GM21529 (cell line): ENCODE measurements around the gene CTNND2.

Experiments
- ATAC-seq: cut with Tn5 transposase; IDR thresholded peaks from one replicate; pipeline ENCODE4 v1.9.1; 2021; ENCODE audit not compliant: unreplicated experiment

The CTNND2 gene

GRCh38 chr5:11394933-11395332, 509.3 kb downstream of the CTNND2 start:
- no peak for ATAC-seq

- no peak for ATAC-seq
Observed at GRCh38 chr5:11390291-11390767, 513.9 kb downstream of the CTNND2 start.

- no peak for ATAC-seq
Observed at GRCh38 chr5:11387382-11387781, 516.9 kb downstream of the CTNND2 start.

GRCh38 chr5:11386398-11386797, 517.8 kb downstream of the CTNND2 start:
- ATAC-seq: no peak

- ATAC-seq: no peak
Observed at GRCh38 chr5:11385901-11386293, 518.3 kb downstream of the CTNND2 start.

GRCh38 chr5:11385251-11385900, 518.9 kb downstream of the CTNND2 start:
- ATAC-seq: no peak

GRCh38 chr5:11384441-11385250, 519.6 kb downstream of the CTNND2 start:
- no peak for ATAC-seq

GRCh38 chr5:11383506-11384095, 520.6 kb downstream of the CTNND2 start:
- no peak for ATAC-seq

GRCh38 chr5:11378461-11378860, 525.8 kb downstream of the CTNND2 start:
- no peak for ATAC-seq

GRCh38 chr5:11377896-11378295, 526.4 kb downstream of the CTNND2 start:
- ATAC-seq: no peak

- ATAC-seq: no peak
Observed at GRCh38 chr5:11372191-11372590, 532.1 kb downstream of the CTNND2 start.

GRCh38 chr5:11371021-11371420, 533.2 kb downstream of the CTNND2 start:
- ATAC-seq: no peak

GRCh38 chr5:11364531-11364930, 539.7 kb downstream of the CTNND2 start:
- ATAC-seq: no peak

GRCh38 chr5:11363631-11364178, 540.5 kb downstream of the CTNND2 start:
- ATAC-seq: no peak

GRCh38 chr5:11361768-11362167, 542.5 kb downstream of the CTNND2 start:
- no peak for ATAC-seq

GRCh38 chr5:11357928-11358327, 546.3 kb downstream of the CTNND2 start:
- ATAC-seq: no peak

- no peak for ATAC-seq
Observed at GRCh38 chr5:11355491-11355890, 548.8 kb downstream of the CTNND2 start.

- no peak for ATAC-seq
Observed at GRCh38 chr5:11346336-11346735, 557.9 kb downstream of the CTNND2 start.

- ATAC-seq: no peak
Observed at GRCh38 chr5:11335881-11336760, 568.1 kb downstream of the CTNND2 start.

- ATAC-seq: no peak
Observed at GRCh38 chr5:11334404-11334803, 569.8 kb downstream of the CTNND2 start.

- ATAC-seq: no peak
Observed at GRCh38 chr5:11329679-11330078, 574.6 kb downstream of the CTNND2 start.
